ENCODE measurements around the gene HOXC13. TPM values are rescaled to one million over a fixed set of nuclear protein-coding genes. Genes with fewer than 3 reads are reported as not detected.

HOXC13 gene
- total and polyA plus RNA-seq, 2 donors (not counting 1 experiment from before 2014, with no cell fraction given) = not detected

- Histone ChIP-seq H3K4me3 (replicated peaks in 1 of 4; ENCODE audit: control extremely low read depth in 1 of 4, insufficient read depth in 1 of 4, low read depth in 3 of 4, low read length in 4 of 4) (no peak overlapping the region), H3K9me3 (ENCODE audit: control insufficient read depth, insufficient read depth, low read depth, low read length) (no peaks in the 10 kb centered on the region), H3K27ac (ENCODE audit: insufficient read depth, low read length) (no peak overlapping the region), H4K20me1 (ENCODE audit: control insufficient read depth, extremely low read depth, insufficient read depth, low read length) (no peaks in the 10 kb centered on the region), H3K9ac (ENCODE audit: insufficient read depth, low read length) (no peak overlapping the region), H3K79me2 (ENCODE audit: control insufficient read depth, insufficient read depth, low read length) (no peaks in the 10 kb centered on the region), H3K4me1 (ENCODE audit: control insufficient read depth, extremely low read depth, insufficient read depth, low read length) (no peaks in the 10 kb centered on the region), H3K4me2 (ENCODE audit: extremely low read depth, insufficient read depth, low read length) (no peak overlapping the region), H3K27me3 (ENCODE audit: control insufficient read depth, insufficient read depth, low read length) (peaks cover 94% of the 10 kb centered on the region), H3K36me3 (ENCODE audit: control insufficient read depth, insufficient read depth, low read length) (no peaks in the 10 kb centered on the region), H2AFZ (ENCODE audit: low read length) (no peak overlapping the region)
- peak; percentile 78 for TF ChIP-seq EZH2 (IDR thresholded peaks at IDR 0.05; ENCODE audit: low read length, missing control alignments)
- TF ChIP-seq CTCF (conservative IDR thresholded peaks at IDR 0.05 in 1 of 2, IDR thresholded peaks at IDR 0.05 in 1 of 2; ENCODE audit: low read depth in 1 of 2, low read length in 2 of 2) = no peak
- no peak for DNase-seq (ENCODE audit: low read depth in 2 of 2)
These were observed 51.9 kb downstream of the HOXC13 start for GRCh38 chr12:53990311-53991076.

- no peaks in the 10 kb centered on the region for H3K79me2 ChIP-seq (ENCODE audit: control insufficient read depth, insufficient read depth, low read length)
- H2AFZ ChIP-seq (ENCODE audit: low read length) = no peak overlapping the region
- no peaks in the 10 kb centered on the region for H3K4me1 ChIP-seq (ENCODE audit: control insufficient read depth, extremely low read depth, insufficient read depth, low read length)
- H4K20me1 ChIP-seq (ENCODE audit: control insufficient read depth, extremely low read depth, insufficient read depth, low read length) = no peaks in the 10 kb centered on the region
- H3K9me3 ChIP-seq (ENCODE audit: control insufficient read depth, insufficient read depth, low read depth, low read length) = no peaks in the 10 kb centered on the region
- no peak overlapping the region for H3K4me3 ChIP-seq (replicated peaks in 1 of 4; ENCODE audit: control extremely low read depth in 1 of 4, insufficient read depth in 1 of 4, low read depth in 3 of 4, low read length in 4 of 4)
- H3K27ac ChIP-seq (ENCODE audit: insufficient read depth, low read length) = no peak overlapping the region
- H3K36me3 ChIP-seq (ENCODE audit: control insufficient read depth, insufficient read depth, low read length) = no peaks in the 10 kb centered on the region
- TF ChIP-seq CTCF (conservative IDR thresholded peaks at IDR 0.05 in 1 of 2, IDR thresholded peaks at IDR 0.05 in 1 of 2; ENCODE audit: low read depth in 1 of 2, low read length in 2 of 2) (no peak), EZH2 (IDR thresholded peaks at IDR 0.05; ENCODE audit: low read length, missing control alignments) (peak; percentile 94)
- no peak for DNase-seq (ENCODE audit: low read depth in 2 of 2)
- H3K4me2 ChIP-seq (ENCODE audit: extremely low read depth, insufficient read depth, low read length) = no peak overlapping the region
- H3K9ac ChIP-seq (ENCODE audit: insufficient read depth, low read length) = no peak overlapping the region
- peaks cover 92% of the 10 kb centered on the region for H3K27me3 ChIP-seq (ENCODE audit: control insufficient read depth, insufficient read depth, low read length)
These were observed 52.4 kb downstream of the HOXC13 start for GRCh38 chr12:53991077-53991460.

GRCh38 chr12:53992377-53992889 is 53.8 kb downstream of the HOXC13 start:
- no peak overlapping the region for H3K9ac ChIP-seq (ENCODE audit: insufficient read depth, low read length)
- no peaks in the 10 kb centered on the region for H3K4me1 ChIP-seq (ENCODE audit: control insufficient read depth, extremely low read depth, insufficient read depth, low read length)
- no peak overlapping the region for H3K4me3 ChIP-seq (replicated peaks in 1 of 4; ENCODE audit: control extremely low read depth in 1 of 4, insufficient read depth in 1 of 4, low read depth in 3 of 4, low read length in 4 of 4)
- no peaks in the 10 kb centered on the region for H3K36me3 ChIP-seq (ENCODE audit: control insufficient read depth, insufficient read depth, low read length)
- no peak overlapping the region for H3K27ac ChIP-seq (ENCODE audit: insufficient read depth, low read length)
- no peak overlapping the region for H3K4me2 ChIP-seq (ENCODE audit: extremely low read depth, insufficient read depth, low read length)
- peaks cover 91% of the 10 kb centered on the region for H3K27me3 ChIP-seq (ENCODE audit: control insufficient read depth, insufficient read depth, low read length)
- no peaks in the 10 kb centered on the region for H3K9me3 ChIP-seq (ENCODE audit: control insufficient read depth, insufficient read depth, low read depth, low read length)
- TF ChIP-seq EZH2 (IDR thresholded peaks at IDR 0.05; ENCODE audit: low read length, missing control alignments) (peak; percentile 35), CTCF (conservative IDR thresholded peaks at IDR 0.05 in 1 of 2, IDR thresholded peaks at IDR 0.05 in 1 of 2; ENCODE audit: low read depth in 1 of 2, low read length in 2 of 2) (no peak)
- no peak for DNase-seq (ENCODE audit: low read depth in 2 of 2)
- no peaks in the 10 kb centered on the region for H4K20me1 ChIP-seq (ENCODE audit: control insufficient read depth, extremely low read depth, insufficient read depth, low read length)
- no peak overlapping the region for H2AFZ ChIP-seq (ENCODE audit: low read length)
- H3K79me2 ChIP-seq (ENCODE audit: control insufficient read depth, insufficient read depth, low read length) = no peaks in the 10 kb centered on the region

All from fibroblast of lung (primary cell).